ENCODE results near the gene HEXIM2. TPM values are rescaled to one million over a fixed set of nuclear protein-coding genes. Genes with fewer than 3 reads are reported as not detected.

The HEXIM2 gene
- total and polyA plus RNA-seq, 2 of the 13 experiments (the other 11 are each of a cell fraction or from before 2014, with no cell fraction given) = 27.1 to 32.4 TPM

DNA sequence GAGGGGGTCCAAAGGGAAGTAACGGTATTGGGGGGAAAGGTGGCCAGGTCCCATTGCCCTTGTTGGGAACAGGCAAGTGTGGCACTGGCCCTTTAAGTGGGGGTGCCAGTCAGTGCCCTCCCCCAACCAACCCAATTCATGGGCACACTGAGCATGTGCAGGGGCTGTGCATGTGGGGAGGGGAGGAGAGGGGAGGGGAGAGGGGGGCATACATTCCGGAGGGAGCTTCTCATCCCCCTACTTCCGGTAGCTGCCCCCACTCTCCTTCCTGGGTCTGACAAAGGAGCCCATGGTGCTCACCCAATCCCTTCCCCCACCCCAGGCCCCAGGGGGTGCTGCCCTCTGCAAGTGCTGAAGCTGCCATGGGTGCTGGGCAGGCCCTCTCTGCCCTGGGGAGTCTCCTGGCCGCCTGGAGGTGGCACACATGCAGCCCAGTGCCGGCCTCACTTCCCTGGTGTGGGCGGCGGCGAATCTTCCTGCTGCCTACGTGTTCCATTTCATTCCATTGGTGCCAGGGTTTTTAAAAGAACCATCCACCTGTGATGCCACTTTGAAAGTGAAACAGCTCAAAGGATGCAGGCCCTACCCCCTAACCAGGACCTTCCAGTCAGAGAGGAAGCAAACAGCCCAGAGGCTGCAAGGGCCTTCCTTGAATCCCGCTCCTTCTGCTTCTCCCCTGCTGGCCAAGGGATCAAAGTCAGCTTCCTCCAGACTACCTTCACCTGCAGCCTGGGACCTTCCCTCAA lies 11.0 kb downstream of the HEXIM2 start (continued):
- TF ChIP-seq, protein P1, sequence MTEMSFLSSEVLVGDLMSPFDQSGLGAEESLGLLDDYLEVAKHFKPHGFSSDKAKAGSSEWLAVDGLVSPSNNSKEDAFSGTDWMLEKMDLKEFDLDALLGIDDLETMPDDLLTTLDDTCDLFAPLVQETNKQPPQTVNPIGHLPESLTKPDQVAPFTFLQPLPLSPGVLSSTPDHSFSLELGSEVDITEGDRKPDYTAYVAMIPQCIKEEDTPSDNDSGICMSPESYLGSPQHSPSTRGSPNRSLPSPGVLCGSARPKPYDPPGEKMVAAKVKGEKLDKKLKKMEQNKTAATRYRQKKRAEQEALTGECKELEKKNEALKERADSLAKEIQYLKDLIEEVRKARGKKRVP (CRISPR knock-in tag; IDR thresholded peaks at IDR 0.05) = peak in 1 of 2 experiments; percentile 33; a peak in 1 of 4 replicates
- TF ChIP-seq ZNF564 (CRISPR knock-in tag; IDR thresholded peaks at IDR 0.05) (0 out of 2 replicates have a peak, but pooled peaks have one; percentile 68), ZNF143 (CRISPR knock-in tag; IDR thresholded peaks at IDR 0.05) (peak; percentile 48; the same call in 1 of the 2 replicates), ZNF501 (CRISPR knock-in tag; IDR thresholded peaks at IDR 0.05) (no peak), ZIK1 (CRISPR knock-in tag; IDR thresholded peaks at IDR 0.05; ENCODE audit: borderline replicate concordance, low read depth) (no peak), ZSCAN22 (CRISPR knock-in tag; IDR thresholded peaks at IDR 0.05) (peak; percentile 14; the same call in 1 of the 2 replicates), DMAP1 (CRISPR knock-in tag; IDR thresholded peaks at IDR 0.05) (peak; percentile 58; the same call in 1 of the 2 replicates), ZNF782 (CRISPR knock-in tag; IDR thresholded peaks at IDR 0.05; ENCODE audit: borderline replicate concordance) (peak; percentile 20; the same call in 1 of the 2 replicates), ZNF747 (CRISPR knock-in tag; IDR thresholded peaks at IDR 0.05; ENCODE audit: borderline replicate concordance) (peak; percentile 89), HMG20B (CRISPR knock-in tag; conservative IDR thresholded peaks at IDR 0.05) (peak; percentile 46; the same call in 1 of the 2 replicates), GABPB1 (CRISPR knock-in tag; IDR thresholded peaks at IDR 0.05) (peak; percentile 94), DPF2 (CRISPR knock-in tag; IDR thresholded peaks at IDR 0.05; ENCODE audit: borderline replicate concordance, low read depth) (peak; percentile 43; the same call in 1 of the 2 replicates), RBM39 (IDR thresholded peaks at IDR 0.05; ENCODE audit: low read depth, low read length, poor library complexity, severe bottlenecking) (peak; percentile 86), TAF15 (IDR thresholded peaks at IDR 0.05; ENCODE audit: low read depth, low read length, poor library complexity, severe bottlenecking) (no peak), SOX5 (CRISPR knock-in tag; IDR thresholded peaks at IDR 0.05; ENCODE audit: borderline replicate concordance) (peak; percentile 61; the same call in 1 of the 2 replicates)
- TF ChIP-seq, protein P2, sequence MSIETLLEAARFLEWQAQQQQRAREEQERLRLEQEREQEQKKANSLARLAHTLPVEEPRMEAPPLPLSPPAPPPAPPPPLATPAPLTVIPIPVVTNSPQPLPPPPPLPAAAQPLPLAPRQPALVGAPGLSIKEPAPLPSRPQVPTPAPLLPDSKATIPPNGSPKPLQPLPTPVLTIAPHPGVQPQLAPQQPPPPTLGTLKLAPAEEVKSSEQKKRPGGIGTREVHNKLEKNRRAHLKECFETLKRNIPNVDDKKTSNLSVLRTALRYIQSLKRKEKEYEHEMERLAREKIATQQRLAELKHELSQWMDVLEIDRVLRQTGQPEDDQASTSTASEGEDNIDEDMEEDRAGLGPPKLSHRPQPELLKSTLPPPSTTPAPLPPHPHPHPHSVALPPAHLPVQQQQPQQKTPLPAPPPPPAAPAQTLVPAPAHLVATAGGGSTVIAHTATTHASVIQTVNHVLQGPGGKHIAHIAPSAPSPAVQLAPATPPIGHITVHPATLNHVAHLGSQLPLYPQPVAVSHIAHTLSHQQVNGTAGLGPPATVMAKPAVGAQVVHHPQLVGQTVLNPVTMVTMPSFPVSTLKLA (IDR thresholded peaks at IDR 0.05) = peak; percentile 6; the same call in 1 of the 2 replicates
- TF ChIP-seq, protein P3, sequence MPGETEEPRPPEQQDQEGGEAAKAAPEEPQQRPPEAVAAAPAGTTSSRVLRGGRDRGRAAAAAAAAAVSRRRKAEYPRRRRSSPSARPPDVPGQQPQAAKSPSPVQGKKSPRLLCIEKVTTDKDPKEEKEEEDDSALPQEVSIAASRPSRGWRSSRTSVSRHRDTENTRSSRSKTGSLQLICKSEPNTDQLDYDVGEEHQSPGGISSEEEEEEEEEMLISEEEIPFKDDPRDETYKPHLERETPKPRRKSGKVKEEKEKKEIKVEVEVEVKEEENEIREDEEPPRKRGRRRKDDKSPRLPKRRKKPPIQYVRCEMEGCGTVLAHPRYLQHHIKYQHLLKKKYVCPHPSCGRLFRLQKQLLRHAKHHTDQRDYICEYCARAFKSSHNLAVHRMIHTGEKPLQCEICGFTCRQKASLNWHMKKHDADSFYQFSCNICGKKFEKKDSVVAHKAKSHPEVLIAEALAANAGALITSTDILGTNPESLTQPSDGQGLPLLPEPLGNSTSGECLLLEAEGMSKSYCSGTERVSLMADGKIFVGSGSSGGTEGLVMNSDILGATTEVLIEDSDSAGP (CRISPR knock-in tag; IDR thresholded peaks at IDR 0.05; ENCODE audit: borderline replicate concordance) = peak; percentile 100
- TF ChIP-seq, protein P4, sequence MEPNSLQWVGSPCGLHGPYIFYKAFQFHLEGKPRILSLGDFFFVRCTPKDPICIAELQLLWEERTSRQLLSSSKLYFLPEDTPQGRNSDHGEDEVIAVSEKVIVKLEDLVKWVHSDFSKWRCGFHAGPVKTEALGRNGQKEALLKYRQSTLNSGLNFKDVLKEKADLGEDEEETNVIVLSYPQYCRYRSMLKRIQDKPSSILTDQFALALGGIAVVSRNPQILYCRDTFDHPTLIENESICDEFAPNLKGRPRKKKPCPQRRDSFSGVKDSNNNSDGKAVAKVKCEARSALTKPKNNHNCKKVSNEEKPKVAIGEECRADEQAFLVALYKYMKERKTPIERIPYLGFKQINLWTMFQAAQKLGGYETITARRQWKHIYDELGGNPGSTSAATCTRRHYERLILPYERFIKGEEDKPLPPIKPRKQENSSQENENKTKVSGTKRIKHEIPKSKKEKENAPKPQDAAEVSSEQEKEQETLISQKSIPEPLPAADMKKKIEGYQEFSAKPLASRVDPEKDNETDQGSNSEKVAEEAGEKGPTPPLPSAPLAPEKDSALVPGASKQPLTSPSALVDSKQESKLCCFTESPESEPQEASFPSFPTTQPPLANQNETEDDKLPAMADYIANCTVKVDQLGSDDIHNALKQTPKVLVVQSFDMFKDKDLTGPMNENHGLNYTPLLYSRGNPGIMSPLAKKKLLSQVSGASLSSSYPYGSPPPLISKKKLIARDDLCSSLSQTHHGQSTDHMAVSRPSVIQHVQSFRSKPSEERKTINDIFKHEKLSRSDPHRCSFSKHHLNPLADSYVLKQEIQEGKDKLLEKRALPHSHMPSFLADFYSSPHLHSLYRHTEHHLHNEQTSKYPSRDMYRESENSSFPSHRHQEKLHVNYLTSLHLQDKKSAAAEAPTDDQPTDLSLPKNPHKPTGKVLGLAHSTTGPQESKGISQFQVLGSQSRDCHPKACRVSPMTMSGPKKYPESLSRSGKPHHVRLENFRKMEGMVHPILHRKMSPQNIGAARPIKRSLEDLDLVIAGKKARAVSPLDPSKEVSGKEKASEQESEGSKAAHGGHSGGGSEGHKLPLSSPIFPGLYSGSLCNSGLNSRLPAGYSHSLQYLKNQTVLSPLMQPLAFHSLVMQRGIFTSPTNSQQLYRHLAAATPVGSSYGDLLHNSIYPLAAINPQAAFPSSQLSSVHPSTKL (CRISPR knock-in tag; IDR thresholded peaks at IDR 0.05) = peak; percentile 85
